Right atrium auricular region (tissue), 2 donors: ENCODE data around the gene KDM4B. TPM values are rescaled to one million over a fixed set of nuclear protein-coding genes. Genes with fewer than 3 reads are reported as not detected.

Experiments
- DNase-seq: peaks from one replicate; pipeline ENCODE4 v3.0.0-alpha.2; 2019; ENCODE audit warnings: low spot score
- H3K27ac ChIP-seq, 2 donors: fragments of 200-600 bp; sonication (generic); 1 replicate in 1 of 2; 2 replicates in 1 of 2; pipeline ENCODE4 v1.5.1; 2016 to 2019
- H3K27me3 ChIP-seq, 2 donors: fragments of 200-600 bp; sonication (generic); one replicate each; pipeline versions ENCODE4 v1.5.1 to v1.6.0; 2017 to 2019
- H3K36me3 ChIP-seq: fragments of 200-600 bp; sonication (generic); one replicate; pipeline ENCODE4 v1.5.1; 2016
- H3K4me1 ChIP-seq, 2 donors: fragments of 200-600 bp; sonication (generic); one replicate each; pipeline versions ENCODE4 v1.5.1 to v1.6.0; 2017 to 2019
- H3K4me3 ChIP-seq, 2 donors: fragments of 200-600 bp; sonication (generic); 1 replicate in 1 of 2; 2 replicates in 1 of 2; pipeline ENCODE4 v1.5.1; 2017 to 2019; ENCODE audit warnings: mild to moderate bottlenecking in 1 of 2, moderate library complexity in 1 of 2
- H3K9me3 ChIP-seq, 2 donors: fragments of 200-600 bp; sonication (generic); one replicate each; pipeline ENCODE4 v1.5.1; 2019
- CTCF ChIP-seq, 2 donors: fragments of 200-600 bp; sonication (generic); IDR thresholded peaks; one replicate each; pipeline ENCODE4 v1.5.1; 2019; ENCODE audit warnings: antibody characterized with exemption in 2 of 2
- total RNA-seq, 2 donors: library from RNA; depleted of rRNA; stranded (reverse); fragments of >200 nt; gene quantifications; one replicate each; pipeline ENCODE4 v1.1.0, GENCODE V29; 2016

KDM4B gene
- 10 to 100 TPM; 17.6 to 26.0 TPM for total RNA-seq

- peak; percentile 100 for DNase-seq
- Histone ChIP-seq H3K27ac (peak within 1 kb of the TSS; percentile 69 to 82), H3K9me3 (no peaks in the 10 kb centered on the region), H3K36me3 (no peaks in the 10 kb centered on the region), H3K4me1 (peaks cover 0 to 42% of the 10 kb centered on the region in 2 donors), H3K27me3 (no peaks in the 10 kb centered on the region), H3K4me3 (peak within 1 kb of the TSS; percentile 61 to 71)
- TF ChIP-seq CTCF (IDR thresholded peaks at IDR 0.05) = no peak
Observed at GRCh38 chr19:4968462-4969291, at the start of gene KDM4B. TSS of gene KDM4B (plus strand) at chr19:4969113. CDS start at chr19:5032891, 63,778 bp downstream.

DNA sequence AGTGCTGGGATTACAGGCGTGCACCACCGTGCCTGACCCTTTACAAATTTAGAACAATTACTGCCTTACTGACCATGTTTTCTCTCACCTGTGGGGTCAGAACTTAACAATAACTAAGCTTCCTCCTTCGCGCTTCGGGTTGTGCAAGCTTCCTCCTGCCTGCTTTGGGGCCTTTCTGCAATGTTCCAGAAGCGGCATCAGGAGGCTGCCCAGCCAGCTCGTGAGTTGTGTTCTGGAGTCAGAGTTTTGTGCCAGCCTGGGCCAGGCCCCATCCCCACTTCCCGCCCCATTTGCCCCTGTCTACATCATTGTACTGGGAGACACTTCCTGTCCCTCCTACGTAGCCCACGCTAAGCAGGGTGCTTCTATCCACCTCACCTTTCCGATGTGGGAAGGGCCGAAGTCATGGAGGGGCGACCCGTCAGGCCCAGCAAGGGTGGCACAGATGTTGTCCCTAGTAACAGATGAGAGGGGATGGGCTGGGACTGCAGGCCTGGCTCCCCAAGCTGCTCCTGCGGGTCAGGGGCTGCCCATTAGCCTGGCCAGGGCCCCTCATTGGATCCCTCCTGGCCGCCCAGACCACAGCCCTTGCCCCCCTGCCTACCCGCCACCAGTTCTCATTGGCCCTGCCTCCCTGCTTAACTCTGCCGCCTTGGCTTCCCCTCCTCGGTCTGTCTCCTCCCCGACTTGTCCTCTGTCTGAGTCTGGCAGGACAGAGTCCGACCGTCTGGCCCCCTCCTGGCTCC, 46.2 kb upstream of the KDM4B start:
- no peak for TF ChIP-seq CTCF (IDR thresholded peaks at IDR 0.05)
- no peak overlapping the region for H3K4me3 ChIP-seq
- DNase-seq = no peak

DNA sequence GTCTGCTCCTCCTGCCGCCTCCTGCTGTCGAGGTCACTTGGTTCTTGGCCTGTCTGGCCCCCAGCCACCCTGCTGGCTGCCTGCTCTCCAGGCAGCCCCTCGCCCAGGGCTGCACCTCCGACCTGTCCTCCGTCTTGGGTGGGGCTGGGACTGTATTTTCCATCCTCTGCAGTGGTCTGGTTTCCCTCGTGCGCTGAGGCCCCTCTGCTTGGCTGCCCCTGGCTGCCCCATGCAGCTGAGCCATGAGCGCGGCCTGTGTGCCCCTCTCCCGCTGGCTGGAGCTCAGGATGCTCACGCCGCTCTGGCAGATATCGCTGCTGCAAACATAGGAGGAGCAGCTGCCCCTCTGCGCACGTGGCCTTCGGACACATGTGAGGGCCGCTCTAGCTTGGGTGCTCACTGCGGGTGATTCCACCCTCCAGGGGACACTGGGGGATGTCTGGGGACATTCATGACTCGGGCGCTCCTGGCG, 45.6 kb upstream of the KDM4B start:
- H3K9me3 ChIP-seq = no peaks in the 10 kb centered on the region
- TF ChIP-seq CTCF (IDR thresholded peaks at IDR 0.05) = no peak
- no peaks in the 10 kb centered on the region for H3K4me1 ChIP-seq
- no peak overlapping the region for H3K4me3 ChIP-seq
- no peaks in the 10 kb centered on the region for H3K27me3 ChIP-seq
- H3K27ac ChIP-seq = no peak overlapping the region
- no peaks in the 10 kb centered on the region for H3K36me3 ChIP-seq
- no peak for DNase-seq

More for the DNA sequence above, 46.2 kb upstream of the KDM4B start:
- Histone ChIP-seq H3K36me3 (no peaks in the 10 kb centered on the region), H3K27ac (no peak overlapping the region), H3K9me3 (no peaks in the 10 kb centered on the region), H3K27me3 (no peaks in the 10 kb centered on the region), H3K4me1 (no peaks in the 10 kb centered on the region)

DNA sequence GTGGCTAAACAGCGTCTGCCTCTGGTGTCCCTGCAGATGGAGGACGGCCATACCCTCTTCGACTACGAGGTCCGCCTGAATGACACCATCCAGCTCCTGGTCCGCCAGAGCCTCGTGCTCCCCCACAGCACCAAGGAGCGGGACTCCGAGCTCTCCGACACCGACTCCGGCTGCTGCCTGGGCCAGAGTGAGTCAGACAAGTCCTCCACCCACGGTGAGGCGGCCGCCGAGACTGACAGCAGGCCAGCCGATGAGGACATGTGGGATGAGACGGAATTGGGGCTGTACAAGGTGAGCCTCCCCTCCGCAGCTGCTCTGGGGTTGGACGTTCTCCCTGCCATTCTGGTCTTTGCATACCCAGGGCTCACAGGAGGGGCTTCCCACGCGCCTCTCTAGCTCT, 39.7 kb upstream of the KDM4B start:
- no peak for TF ChIP-seq CTCF (IDR thresholded peaks at IDR 0.05)
- H3K4me1 ChIP-seq = no peaks in the 10 kb centered on the region
- H3K4me3 ChIP-seq = no peak overlapping the region
- H3K9me3 ChIP-seq = no peaks in the 10 kb centered on the region
- no peaks in the 10 kb centered on the region for H3K27me3 ChIP-seq
- no peak for DNase-seq
- no peak overlapping the region for H3K27ac ChIP-seq
- no peaks in the 10 kb centered on the region for H3K36me3 ChIP-seq

DNA sequence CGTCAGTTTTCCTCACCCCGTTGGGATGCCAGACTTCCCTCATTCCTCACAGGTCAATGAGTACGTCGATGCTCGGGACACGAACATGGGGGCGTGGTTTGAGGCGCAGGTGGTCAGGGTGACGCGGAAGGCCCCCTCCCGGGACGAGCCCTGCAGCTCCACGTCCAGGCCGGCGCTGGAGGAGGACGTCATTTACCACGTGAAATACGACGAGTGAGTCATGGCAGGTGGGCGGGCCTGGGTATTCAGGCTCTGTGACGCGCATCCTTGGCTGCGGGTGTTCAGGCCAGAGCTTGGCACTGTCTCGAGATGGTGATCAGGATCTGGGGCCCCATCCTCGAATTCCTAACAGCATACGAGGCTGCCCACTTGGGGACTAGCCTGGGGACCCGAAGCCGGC, 38.2 kb upstream of the KDM4B start:
- DNase-seq = no peak
- H3K9me3 ChIP-seq = no peaks in the 10 kb centered on the region
- no peaks in the 10 kb centered on the region for H3K36me3 ChIP-seq
- no peak for TF ChIP-seq CTCF (IDR thresholded peaks at IDR 0.05)
- H3K4me3 ChIP-seq = no peak overlapping the region
- no peaks in the 10 kb centered on the region for H3K4me1 ChIP-seq
- H3K27ac ChIP-seq = no peak overlapping the region
- no peaks in the 10 kb centered on the region for H3K27me3 ChIP-seq
